ENCODE measurements around the gene TTC21A. TPM values are rescaled to one million over a fixed set of nuclear protein-coding genes. Genes with fewer than 3 reads are reported as not detected.

TTC21A gene
- total and polyA plus RNA-seq, 2 experiments from 2014 or later: 1.8 to 2.0 TPM

DNA sequence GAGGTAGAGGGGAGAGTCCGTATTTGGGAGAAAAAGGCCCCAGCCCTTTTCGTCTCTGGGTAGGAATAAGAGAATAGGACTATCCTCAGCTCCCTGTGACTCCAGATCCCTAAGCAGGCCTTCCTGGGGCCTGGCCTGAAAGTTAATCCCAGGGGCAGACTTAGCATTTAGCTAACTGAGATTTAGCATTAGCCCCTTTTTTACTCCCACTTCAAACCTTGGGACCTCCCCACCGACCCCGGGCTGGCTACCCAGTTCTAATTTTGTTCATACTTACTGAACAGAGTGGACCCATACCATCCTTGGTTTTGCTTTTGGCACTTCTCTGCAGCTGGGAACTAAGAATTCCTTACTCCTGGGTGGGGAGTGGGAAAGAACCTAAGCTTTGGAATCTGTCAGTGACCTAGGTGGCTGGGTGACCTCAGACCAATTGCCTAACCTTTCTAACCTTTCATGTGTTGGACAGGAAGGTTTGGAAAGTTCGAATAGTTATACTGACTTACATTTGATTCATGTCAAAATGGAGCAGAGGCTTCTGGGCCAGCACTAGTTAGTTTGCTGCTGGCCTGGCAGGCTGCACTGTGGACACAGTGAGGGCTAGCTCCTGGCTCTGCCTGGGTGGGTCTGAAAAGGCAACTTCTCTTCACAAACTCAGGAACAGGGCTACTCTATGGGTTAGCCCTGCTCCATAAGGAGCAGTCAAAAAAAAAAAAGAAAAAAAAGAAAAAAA is 11.6 kb downstream of the TTC21A start:
- Histone ChIP-seq H3K4me2 (no peak overlapping the region), H3F3A (replicated peaks; ENCODE audit: low read depth) (no peaks in the 10 kb centered on the region), H3K4me1 (ENCODE audit: insufficient read depth) (no peaks in the 10 kb centered on the region), H3K9me2 (ENCODE audit: insufficient read depth) (no peaks in the 10 kb centered on the region), H2AFZ (no peak overlapping the region), H3K27ac (ENCODE audit: low read depth) (no peak overlapping the region), H3K79me2 (replicated peaks; ENCODE audit: insufficient read depth) (no peaks in the 10 kb centered on the region), H4K20me1 (replicated peaks; ENCODE audit: insufficient read depth) (no peaks in the 10 kb centered on the region), H3K27me3 (ENCODE audit: insufficient read depth) (no peaks in the 10 kb centered on the region), H3K4me3 (no peak overlapping the region), H3K36me3 (ENCODE audit: insufficient read depth) (no peaks in the 10 kb centered on the region)
- H3K9me3 Mint-ChIP-seq: no peaks in the 10 kb centered on the region
- no peak overlapping the region for H3K4me3 Mint-ChIP-seq
- no peak overlapping the region for H3K27ac Mint-ChIP-seq
- TF ChIP-seq, protein P1, sequence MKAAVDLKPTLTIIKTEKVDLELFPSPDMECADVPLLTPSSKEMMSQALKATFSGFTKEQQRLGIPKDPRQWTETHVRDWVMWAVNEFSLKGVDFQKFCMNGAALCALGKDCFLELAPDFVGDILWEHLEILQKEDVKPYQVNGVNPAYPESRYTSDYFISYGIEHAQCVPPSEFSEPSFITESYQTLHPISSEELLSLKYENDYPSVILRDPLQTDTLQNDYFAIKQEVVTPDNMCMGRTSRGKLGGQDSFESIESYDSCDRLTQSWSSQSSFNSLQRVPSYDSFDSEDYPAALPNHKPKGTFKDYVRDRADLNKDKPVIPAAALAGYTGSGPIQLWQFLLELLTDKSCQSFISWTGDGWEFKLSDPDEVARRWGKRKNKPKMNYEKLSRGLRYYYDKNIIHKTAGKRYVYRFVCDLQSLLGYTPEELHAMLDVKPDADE (IDR thresholded peaks at IDR 0.05): no peak
- TF ChIP-seq, protein P2, sequence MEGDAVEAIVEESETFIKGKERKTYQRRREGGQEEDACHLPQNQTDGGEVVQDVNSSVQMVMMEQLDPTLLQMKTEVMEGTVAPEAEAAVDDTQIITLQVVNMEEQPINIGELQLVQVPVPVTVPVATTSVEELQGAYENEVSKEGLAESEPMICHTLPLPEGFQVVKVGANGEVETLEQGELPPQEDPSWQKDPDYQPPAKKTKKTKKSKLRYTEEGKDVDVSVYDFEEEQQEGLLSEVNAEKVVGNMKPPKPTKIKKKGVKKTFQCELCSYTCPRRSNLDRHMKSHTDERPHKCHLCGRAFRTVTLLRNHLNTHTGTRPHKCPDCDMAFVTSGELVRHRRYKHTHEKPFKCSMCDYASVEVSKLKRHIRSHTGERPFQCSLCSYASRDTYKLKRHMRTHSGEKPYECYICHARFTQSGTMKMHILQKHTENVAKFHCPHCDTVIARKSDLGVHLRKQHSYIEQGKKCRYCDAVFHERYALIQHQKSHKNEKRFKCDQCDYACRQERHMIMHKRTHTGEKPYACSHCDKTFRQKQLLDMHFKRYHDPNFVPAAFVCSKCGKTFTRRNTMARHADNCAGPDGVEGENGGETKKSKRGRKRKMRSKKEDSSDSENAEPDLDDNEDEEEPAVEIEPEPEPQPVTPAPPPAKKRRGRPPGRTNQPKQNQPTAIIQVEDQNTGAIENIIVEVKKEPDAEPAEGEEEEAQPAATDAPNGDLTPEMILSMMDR (conservative IDR thresholded peaks at IDR 0.05; ENCODE audit: low read depth in 2 of 2): no peak
- TF ChIP-seq JUNB (IDR thresholded peaks at IDR 0.05; ENCODE audit: unreplicated experiment): no peak
- TF ChIP-seq EZH2 (IDR thresholded peaks at IDR 0.05; ENCODE audit: low read depth, unreplicated experiment): no peak
- no peak for TF ChIP-seq ZNF114 (CRISPR knock-in tag; IDR thresholded peaks at IDR 0.05)
- DNase-seq (ENCODE audit: low spot score): no peak
- ATAC-seq: no peak
- H3K27me3 Mint-ChIP-seq (ENCODE audit: insufficient read depth, low read depth, poor library complexity): no peaks in the 10 kb centered on the region
- no peaks in the 10 kb centered on the region for H3K4me1 Mint-ChIP-seq
- no peaks in the 10 kb centered on the region; the same call in 2 of the 3 replicates for H3K36me3 Mint-ChIP-seq (ENCODE audit: low read depth)

DNA sequence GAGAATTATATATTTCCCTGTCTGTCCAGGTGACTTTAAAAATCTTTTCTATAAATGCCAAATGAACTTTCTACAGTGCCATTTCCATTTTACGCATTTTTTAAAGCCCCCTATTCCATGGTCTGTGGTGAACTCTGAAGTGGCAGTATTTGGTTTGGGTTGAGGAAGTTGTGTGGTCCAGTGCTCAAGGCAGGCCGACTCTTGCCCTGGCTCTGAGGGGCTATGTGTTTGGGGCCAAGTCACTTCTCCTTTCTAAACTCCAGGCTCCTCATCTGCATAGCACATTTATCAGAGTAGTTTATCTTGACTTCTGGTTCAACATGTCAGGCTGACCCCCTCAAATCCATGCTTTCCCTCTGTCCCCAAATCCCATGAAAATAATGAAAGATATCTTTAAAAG is 14.1 kb downstream of the TTC21A start:
- Histone ChIP-seq H3K27ac (ENCODE audit: low read depth) (no peak overlapping the region), H2AFZ (no peak overlapping the region), H4K20me1 (replicated peaks; ENCODE audit: insufficient read depth) (no peaks in the 10 kb centered on the region), H3F3A (replicated peaks; ENCODE audit: low read depth) (no peaks in the 10 kb centered on the region), H3K9me2 (ENCODE audit: insufficient read depth) (no peaks in the 10 kb centered on the region), H3K36me3 (ENCODE audit: insufficient read depth) (no peaks in the 10 kb centered on the region), H3K4me3 (no peak overlapping the region), H3K4me2 (no peak overlapping the region), H3K27me3 (ENCODE audit: insufficient read depth) (no peaks in the 10 kb centered on the region), H3K79me2 (replicated peaks; ENCODE audit: insufficient read depth) (no peaks in the 10 kb centered on the region), H3K4me1 (ENCODE audit: insufficient read depth) (no peaks in the 10 kb centered on the region)
- no peak for DNase-seq (ENCODE audit: low spot score)
- Mint-ChIP-seq H3K4me1 (peaks cover 2% of the 10 kb centered on the region; the same call in 2 of the 3 replicates), H3K27ac (no peak overlapping the region), H3K9me3 (no peaks in the 10 kb centered on the region), H3K4me3 (no peak overlapping the region), H3K27me3 (ENCODE audit: insufficient read depth, low read depth, poor library complexity) (no peaks in the 10 kb centered on the region), H3K36me3 (ENCODE audit: low read depth) (no peaks in the 10 kb centered on the region; the same call in 2 of the 3 replicates)
- ATAC-seq: no peak
- TF ChIP-seq NANOG (IDR thresholded peaks at IDR 0.05; ENCODE audit: borderline replicate concordance): no peak
- TF ChIP-seq, protein P2 (conservative IDR thresholded peaks at IDR 0.05; ENCODE audit: low read depth in 2 of 2): no peak
- TF ChIP-seq JUNB (IDR thresholded peaks at IDR 0.05; ENCODE audit: unreplicated experiment): no peak
- TF ChIP-seq STAT1 (IDR thresholded peaks at IDR 0.05; ENCODE audit: unreplicated experiment): no peak
- no peak for TF ChIP-seq POLR2AphosphoS5 (IDR thresholded peaks at IDR 0.05; ENCODE audit: low read depth)
- TF ChIP-seq EZH2phosphoT487 (IDR thresholded peaks at IDR 0.05; ENCODE audit: unreplicated experiment): no peak
- TF ChIP-seq EZH2 (IDR thresholded peaks at IDR 0.05; ENCODE audit: low read depth, unreplicated experiment): no peak
- TF ChIP-seq, protein P1 (IDR thresholded peaks at IDR 0.05): no peak
- TF ChIP-seq ZNF114 (CRISPR knock-in tag; IDR thresholded peaks at IDR 0.05): no peak
- TF ChIP-seq, protein P3, sequence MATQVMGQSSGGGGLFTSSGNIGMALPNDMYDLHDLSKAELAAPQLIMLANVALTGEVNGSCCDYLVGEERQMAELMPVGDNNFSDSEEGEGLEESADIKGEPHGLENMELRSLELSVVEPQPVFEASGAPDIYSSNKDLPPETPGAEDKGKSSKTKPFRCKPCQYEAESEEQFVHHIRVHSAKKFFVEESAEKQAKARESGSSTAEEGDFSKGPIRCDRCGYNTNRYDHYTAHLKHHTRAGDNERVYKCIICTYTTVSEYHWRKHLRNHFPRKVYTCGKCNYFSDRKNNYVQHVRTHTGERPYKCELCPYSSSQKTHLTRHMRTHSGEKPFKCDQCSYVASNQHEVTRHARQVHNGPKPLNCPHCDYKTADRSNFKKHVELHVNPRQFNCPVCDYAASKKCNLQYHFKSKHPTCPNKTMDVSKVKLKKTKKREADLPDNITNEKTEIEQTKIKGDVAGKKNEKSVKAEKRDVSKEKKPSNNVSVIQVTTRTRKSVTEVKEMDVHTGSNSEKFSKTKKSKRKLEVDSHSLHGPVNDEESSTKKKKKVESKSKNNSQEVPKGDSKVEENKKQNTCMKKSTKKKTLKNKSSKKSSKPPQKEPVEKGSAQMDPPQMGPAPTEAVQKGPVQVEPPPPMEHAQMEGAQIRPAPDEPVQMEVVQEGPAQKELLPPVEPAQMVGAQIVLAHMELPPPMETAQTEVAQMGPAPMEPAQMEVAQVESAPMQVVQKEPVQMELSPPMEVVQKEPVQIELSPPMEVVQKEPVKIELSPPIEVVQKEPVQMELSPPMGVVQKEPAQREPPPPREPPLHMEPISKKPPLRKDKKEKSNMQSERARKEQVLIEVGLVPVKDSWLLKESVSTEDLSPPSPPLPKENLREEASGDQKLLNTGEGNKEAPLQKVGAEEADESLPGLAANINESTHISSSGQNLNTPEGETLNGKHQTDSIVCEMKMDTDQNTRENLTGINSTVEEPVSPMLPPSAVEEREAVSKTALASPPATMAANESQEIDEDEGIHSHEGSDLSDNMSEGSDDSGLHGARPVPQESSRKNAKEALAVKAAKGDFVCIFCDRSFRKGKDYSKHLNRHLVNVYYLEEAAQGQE (IDR thresholded peaks at IDR 0.05; ENCODE audit: unreplicated experiment): no peak
- TF ChIP-seq ZNF331 (CRISPR knock-in tag; IDR thresholded peaks at IDR 0.05; ENCODE audit: low read depth): no peak

Data from GM23338 (cell line).